HG03521 (cell line): ENCODE data around the gene FJX1.
"Not testable (repeated sequence)": the region's sequence is repeated elsewhere in the genome, so short reads cannot be mapped to it uniquely, and the experiment has no call there.

Experiments used
- ATAC-seq: cut with Tn5 transposase; IDR thresholded peaks from one replicate; pipeline ENCODE4 v1.9.1; 2021; ENCODE audit warnings: mild to moderate bottlenecking, moderate library complexity; ENCODE audit not compliant: unreplicated experiment

Gene FJX1

GRCh38 chr11:35663408-35663702, 45.1 kb downstream of the FJX1 start:
- ATAC-seq, result no peak

- ATAC-seq, result no peak
Observed at GRCh38 chr11:35664977-35665441, 46.7 kb downstream of the FJX1 start.

- ATAC-seq, result no peak
Observed at GRCh38 chr11:35667257-35667656, 49.0 kb downstream of the FJX1 start.

GRCh38 chr11:35668350-35668749, 50.1 kb downstream of the FJX1 start:
- not testable (repeated sequence) for ATAC-seq
